HCT116 (cell line): ENCODE results near the gene LRP1.

Experiments used
- CEBPB ChIP-seq: IDR thresholded peaks from 2 replicates; pipeline ENCODE4 v1.6.1; 2012; ENCODE audit warnings: low read depth
- POLR2A ChIP-seq: IDR thresholded peaks from 2 replicates; pipeline ENCODE4 v1.7.0; 2011; ENCODE audit warnings: borderline replicate concordance; ENCODE audit not compliant: insufficient read depth, insufficient read length; ENCODE audit errors: extremely low read depth
- POLR2AphosphoS5 ChIP-seq: IDR thresholded peaks from 2 replicates; pipeline ENCODE4 v1.6.1; 2011; ENCODE audit warnings: mild to moderate bottlenecking, low read depth, low read length, moderate library complexity
- SIN3A ChIP-seq: IDR thresholded peaks from 2 replicates; pipeline ENCODE4 v1.6.1; 2012; ENCODE audit warnings: low read depth
- YY1 ChIP-seq: IDR thresholded peaks from 2 replicates; pipeline ENCODE4 v1.6.1; 2011; ENCODE audit warnings: low read length, low read depth, moderate library complexity, mild to moderate bottlenecking; ENCODE audit not compliant: insufficient replicate concordance; ENCODE audit errors: extremely low read depth
- TF ChIP-seq, protein P1 (sequence below), 3 experiments: fragments of 200-600 bp in 1 of 3; sonication (generic) in 1 of 3; IDR thresholded peaks in 2 of 3; conservative IDR thresholded peaks in 1 of 3; 2 replicates each; pipeline ENCODE4 v1.5.1; 2012 to 2017; ENCODE audit warnings: low read depth in 2 of 3, low read length in 2 of 3, antibody characterized with exemption in 1 of 3, borderline replicate concordance in 1 of 3, control low read depth in 1 of 3, mild to moderate bottlenecking in 1 of 3, mixed read lengths in 1 of 3, mixed run types in 1 of 3, moderate library complexity in 1 of 3; ENCODE audit not compliant: insufficient read depth in 1 of 3
- TF ChIP-seq, protein P2 (sequence below): IDR thresholded peaks from 2 replicates; pipeline ENCODE4 v1.6.1; 2011; ENCODE audit warnings: mild to moderate bottlenecking, low read length, moderate library complexity; ENCODE audit not compliant: insufficient replicate concordance; ENCODE audit errors: extremely low read depth
- TF ChIP-seq, protein P3 (sequence below): IDR thresholded peaks from 2 replicates; pipeline ENCODE4 v1.6.1; 2012; ENCODE audit warnings: low read depth

DNA sequence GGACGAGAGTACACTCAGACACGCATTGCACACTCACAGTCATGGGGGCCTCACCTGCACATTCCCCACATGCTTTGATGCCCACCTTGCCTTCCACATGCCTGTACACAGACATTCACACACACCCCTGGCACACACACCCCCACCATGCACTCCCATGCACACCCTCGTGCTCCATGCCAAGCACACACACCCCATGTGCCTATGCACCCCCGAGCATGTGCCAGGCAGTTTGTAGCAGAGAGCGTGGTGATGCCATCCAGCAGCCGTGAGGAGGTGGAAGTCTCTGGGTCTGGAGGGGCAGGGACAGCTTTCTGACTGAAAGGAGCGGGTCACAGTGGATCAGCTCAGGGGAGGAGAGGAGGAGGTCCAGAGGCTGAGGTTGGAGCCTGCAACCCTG, 77.6 kb downstream of the LRP1 start:
- TF ChIP-seq, protein P1, sequence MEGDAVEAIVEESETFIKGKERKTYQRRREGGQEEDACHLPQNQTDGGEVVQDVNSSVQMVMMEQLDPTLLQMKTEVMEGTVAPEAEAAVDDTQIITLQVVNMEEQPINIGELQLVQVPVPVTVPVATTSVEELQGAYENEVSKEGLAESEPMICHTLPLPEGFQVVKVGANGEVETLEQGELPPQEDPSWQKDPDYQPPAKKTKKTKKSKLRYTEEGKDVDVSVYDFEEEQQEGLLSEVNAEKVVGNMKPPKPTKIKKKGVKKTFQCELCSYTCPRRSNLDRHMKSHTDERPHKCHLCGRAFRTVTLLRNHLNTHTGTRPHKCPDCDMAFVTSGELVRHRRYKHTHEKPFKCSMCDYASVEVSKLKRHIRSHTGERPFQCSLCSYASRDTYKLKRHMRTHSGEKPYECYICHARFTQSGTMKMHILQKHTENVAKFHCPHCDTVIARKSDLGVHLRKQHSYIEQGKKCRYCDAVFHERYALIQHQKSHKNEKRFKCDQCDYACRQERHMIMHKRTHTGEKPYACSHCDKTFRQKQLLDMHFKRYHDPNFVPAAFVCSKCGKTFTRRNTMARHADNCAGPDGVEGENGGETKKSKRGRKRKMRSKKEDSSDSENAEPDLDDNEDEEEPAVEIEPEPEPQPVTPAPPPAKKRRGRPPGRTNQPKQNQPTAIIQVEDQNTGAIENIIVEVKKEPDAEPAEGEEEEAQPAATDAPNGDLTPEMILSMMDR (IDR thresholded peaks at IDR 0.05 in 2 of 3, conservative IDR thresholded peaks at IDR 0.05 in 1 of 3; ENCODE audit: borderline replicate concordance in 1 of 3, insufficient read depth in 1 of 3, low read depth in 2 of 3, low read length in 2 of 3): no peak
- TF ChIP-seq CEBPB: no peak
- no peak for TF ChIP-seq POLR2AphosphoS5
- no peak for TF ChIP-seq SIN3A
- no peak for TF ChIP-seq POLR2A
- TF ChIP-seq, protein P2, sequence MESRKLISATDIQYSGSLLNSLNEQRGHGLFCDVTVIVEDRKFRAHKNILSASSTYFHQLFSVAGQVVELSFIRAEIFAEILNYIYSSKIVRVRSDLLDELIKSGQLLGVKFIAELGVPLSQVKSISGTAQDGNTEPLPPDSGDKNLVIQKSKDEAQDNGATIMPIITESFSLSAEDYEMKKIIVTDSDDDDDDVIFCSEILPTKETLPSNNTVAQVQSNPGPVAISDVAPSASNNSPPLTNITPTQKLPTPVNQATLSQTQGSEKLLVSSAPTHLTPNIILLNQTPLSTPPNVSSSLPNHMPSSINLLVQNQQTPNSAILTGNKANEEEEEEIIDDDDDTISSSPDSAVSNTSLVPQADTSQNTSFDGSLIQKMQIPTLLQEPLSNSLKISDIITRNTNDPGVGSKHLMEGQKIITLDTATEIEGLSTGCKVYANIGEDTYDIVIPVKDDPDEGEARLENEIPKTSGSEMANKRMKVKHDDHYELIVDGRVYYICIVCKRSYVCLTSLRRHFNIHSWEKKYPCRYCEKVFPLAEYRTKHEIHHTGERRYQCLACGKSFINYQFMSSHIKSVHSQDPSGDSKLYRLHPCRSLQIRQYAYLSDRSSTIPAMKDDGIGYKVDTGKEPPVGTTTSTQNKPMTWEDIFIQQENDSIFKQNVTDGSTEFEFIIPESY: no peak
- TF ChIP-seq, protein P3, sequence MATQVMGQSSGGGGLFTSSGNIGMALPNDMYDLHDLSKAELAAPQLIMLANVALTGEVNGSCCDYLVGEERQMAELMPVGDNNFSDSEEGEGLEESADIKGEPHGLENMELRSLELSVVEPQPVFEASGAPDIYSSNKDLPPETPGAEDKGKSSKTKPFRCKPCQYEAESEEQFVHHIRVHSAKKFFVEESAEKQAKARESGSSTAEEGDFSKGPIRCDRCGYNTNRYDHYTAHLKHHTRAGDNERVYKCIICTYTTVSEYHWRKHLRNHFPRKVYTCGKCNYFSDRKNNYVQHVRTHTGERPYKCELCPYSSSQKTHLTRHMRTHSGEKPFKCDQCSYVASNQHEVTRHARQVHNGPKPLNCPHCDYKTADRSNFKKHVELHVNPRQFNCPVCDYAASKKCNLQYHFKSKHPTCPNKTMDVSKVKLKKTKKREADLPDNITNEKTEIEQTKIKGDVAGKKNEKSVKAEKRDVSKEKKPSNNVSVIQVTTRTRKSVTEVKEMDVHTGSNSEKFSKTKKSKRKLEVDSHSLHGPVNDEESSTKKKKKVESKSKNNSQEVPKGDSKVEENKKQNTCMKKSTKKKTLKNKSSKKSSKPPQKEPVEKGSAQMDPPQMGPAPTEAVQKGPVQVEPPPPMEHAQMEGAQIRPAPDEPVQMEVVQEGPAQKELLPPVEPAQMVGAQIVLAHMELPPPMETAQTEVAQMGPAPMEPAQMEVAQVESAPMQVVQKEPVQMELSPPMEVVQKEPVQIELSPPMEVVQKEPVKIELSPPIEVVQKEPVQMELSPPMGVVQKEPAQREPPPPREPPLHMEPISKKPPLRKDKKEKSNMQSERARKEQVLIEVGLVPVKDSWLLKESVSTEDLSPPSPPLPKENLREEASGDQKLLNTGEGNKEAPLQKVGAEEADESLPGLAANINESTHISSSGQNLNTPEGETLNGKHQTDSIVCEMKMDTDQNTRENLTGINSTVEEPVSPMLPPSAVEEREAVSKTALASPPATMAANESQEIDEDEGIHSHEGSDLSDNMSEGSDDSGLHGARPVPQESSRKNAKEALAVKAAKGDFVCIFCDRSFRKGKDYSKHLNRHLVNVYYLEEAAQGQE: no peak
- no peak for TF ChIP-seq YY1
